A549 (cell line): ENCODE data around the gene OSBPL8.

Experiments used
- CTCF ChIP-seq: fragments of >200 bp; sonication (Bioruptor Twin); formaldehyde crosslinking; IDR thresholded peaks from 3 replicates; pipeline ENCODE4 v1.5.1; 2016
- EHMT2 ChIP-seq: fragments of 200-600 bp; sonication (generic); IDR thresholded peaks from 2 replicates; pipeline ENCODE4 v1.6.1; 2016; ENCODE audit warnings: antibody characterized with exemption, low read depth, mild to moderate bottlenecking, moderate library complexity
- JUNB ChIP-seq: fragments of >200 bp; sonication (Bioruptor Twin); formaldehyde crosslinking; IDR thresholded peaks from 2 replicates; pipeline ENCODE4 v1.6.1; 2016
- MAZ ChIP-seq: fragments of 150-350 bp; IDR thresholded peaks from 2 replicates; pipeline ENCODE4 v1.6.1; 2014; ENCODE audit warnings: antibody characterized with exemption, low read depth, low read length, borderline replicate concordance
- TF ChIP-seq, protein P1 (sequence below): fragments of 150-350 bp; IDR thresholded peaks from 2 replicates; pipeline ENCODE4 v1.6.1; 2014; ENCODE audit warnings: low read depth, mild to moderate bottlenecking, low read length

GRCh38 chr12:76529226-76529918 lies 30.2 kb downstream of the OSBPL8 start:
- TF ChIP-seq JUNB = no peak
- no peak for TF ChIP-seq CTCF
- no peak for TF ChIP-seq EHMT2
- TF ChIP-seq, protein P1, sequence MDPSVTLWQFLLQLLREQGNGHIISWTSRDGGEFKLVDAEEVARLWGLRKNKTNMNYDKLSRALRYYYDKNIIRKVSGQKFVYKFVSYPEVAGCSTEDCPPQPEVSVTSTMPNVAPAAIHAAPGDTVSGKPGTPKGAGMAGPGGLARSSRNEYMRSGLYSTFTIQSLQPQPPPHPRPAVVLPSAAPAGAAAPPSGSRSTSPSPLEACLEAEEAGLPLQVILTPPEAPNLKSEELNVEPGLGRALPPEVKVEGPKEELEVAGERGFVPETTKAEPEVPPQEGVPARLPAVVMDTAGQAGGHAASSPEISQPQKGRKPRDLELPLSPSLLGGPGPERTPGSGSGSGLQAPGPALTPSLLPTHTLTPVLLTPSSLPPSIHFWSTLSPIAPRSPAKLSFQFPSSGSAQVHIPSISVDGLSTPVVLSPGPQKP = no peak
- no peak for TF ChIP-seq MAZ
